Islet precursor cell (in vitro differentiated cells): ENCODE results near the gene MYOG.
A peak's percentile ranks its signal among the peaks of the same experiment; 100 is the strongest.

Experiments
- DNase-seq: peaks from one replicate; pipeline ENCODE4 v3.0.0-alpha.2; 2018

The MYOG gene

GRCh38 chr1:203085528-203086406, at the start of gene MYOG:
MYOG (minus strand) TSS chr1:203086012; CDS start chr1:203085961, 51 bp downstream.
- peak; percentile 48 for DNase-seq

DNA sequence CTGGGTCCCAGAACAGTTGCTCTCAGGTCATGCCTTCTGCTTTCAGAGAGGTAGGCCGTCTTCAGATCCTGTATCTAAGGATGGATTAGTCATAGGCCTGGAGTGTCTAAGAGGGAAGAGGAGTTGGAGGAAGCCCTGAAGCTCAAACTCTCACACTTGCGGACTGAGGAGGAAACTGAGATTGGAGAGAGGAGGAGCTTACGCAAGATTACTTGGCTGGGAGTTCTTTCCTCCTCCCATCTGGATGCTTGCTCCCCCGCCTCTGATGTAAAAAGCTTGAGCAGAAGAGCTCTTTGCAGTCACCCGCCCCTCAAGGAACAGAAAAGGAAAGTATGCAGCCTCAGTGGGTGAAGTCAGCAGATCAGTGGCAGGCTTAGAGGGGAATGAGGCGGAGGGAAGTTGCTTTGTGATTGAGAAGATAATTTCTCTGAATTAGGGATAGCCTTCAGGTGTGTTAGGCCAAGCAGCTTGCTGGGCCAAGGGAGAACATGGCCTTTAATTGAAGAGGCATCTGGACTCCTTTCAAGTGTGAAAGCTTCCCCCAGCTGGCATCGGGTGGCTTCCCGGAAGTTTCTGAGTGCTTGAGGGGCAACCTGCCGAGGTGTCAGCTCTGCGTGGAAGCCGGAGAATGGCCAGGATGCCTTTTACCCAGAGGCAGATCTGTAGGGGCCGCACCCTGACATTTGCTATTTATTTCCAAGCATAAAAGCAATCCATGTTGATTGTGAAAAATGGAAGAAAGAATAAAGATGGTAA, 48.3 kb upstream of the MYOG start:
- peak; percentile 84 for DNase-seq

- peak; percentile 47 for DNase-seq
Measured at GRCh38 chr1:203131548-203132200, 45.9 kb upstream of the MYOG start.

DNA sequence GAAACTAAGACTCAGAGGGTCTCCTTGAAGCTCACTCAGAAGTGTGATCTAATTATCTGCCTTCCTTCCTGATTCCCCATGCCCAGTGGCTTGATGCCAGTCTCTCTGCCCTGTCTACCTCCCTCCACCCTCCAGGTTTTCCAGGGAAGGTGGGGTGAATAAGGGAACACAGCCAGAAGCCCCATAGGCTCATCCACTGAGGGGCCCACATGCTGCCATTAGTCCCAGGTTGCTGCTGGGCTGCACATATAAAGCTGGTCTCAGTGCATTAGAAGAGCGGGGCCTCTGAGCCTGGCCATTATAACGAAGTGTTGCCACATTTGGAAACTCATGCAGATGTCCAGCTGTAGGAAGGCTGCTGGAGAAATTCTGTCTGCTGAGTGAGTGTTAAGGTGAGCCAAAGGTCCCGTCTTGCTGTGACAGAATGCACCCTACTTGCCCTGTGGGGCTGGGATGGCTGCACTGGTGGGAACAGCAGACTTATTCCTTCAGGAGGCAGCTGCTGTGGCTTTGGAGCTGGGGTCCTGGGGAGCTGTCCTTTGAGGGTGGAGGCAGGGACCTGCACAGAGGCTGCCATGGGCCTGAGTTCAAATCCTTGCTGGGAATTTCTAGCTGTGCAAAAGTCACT, 44.7 kb upstream of the MYOG start:
- peak; percentile 38 for DNase-seq

GRCh38 chr1:203129501-203130231, 43.9 kb upstream of the MYOG start:
- DNase-seq = peak; percentile 32

GRCh38 chr1:203128716-203129500, 43.1 kb upstream of the MYOG start:
- DNase-seq = peak; percentile 60

DNA sequence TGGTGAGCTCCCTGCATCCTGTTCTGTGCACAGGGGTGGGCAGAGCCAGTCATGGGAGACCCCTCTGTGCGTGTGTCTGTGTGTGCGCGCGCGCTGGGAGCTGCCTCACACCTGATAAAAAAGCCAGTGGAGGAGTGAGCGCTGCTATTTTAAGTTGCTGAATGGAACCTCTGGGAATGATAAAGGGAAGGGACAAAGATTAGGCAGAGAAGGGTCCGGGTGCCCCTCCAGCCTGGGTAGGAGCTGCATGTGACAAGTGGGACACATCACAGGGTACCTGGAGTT, 42.6 kb upstream of the MYOG start:
- no peak for DNase-seq

DNA sequence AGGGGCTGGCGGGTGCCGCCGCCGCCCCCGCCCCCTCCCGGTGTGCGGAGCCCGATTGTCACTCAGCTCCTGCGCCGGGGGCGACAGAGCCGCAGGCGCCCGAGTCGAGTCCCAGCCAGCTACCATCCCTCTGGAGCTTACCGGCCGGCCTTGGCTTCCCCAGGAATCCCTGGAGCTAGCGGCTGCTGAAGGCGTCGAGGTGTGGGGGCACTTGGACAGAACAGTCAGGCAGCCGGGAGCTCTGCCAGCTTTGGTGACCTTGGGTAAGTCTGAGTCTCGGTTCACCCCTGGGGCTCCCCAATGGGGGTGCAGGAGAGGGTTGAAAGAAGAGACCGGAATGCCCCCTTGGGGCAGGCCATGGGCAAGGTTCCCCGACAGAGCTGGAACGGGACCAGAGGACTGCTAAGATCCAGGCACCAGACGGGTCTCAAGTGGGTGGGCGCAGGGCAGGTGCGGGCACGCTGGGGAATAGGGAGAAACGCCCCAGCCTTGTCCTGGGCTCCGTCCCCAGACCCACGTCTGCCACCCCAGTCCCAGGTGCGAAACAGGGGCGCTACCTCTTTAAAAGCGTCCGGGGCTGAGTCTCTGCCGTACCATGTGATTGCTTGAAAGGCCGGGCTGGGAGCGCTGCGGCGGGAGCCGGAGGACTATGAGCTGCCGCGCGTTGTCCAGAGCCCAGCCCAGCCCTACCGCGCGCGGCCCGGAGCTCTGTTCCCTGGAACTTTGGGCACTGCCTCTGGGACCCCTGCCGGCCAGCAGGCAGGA, 42.0 kb upstream of the MYOG start, which contains the start of gene ADORA1:
Gene ADORA1, plus strand, starts transcription at position 61 of the 765 bp plus-strand sequence. CDS start 1,116 bp downstream, outside the sequence.
- peak; percentile 88 for DNase-seq

DNA sequence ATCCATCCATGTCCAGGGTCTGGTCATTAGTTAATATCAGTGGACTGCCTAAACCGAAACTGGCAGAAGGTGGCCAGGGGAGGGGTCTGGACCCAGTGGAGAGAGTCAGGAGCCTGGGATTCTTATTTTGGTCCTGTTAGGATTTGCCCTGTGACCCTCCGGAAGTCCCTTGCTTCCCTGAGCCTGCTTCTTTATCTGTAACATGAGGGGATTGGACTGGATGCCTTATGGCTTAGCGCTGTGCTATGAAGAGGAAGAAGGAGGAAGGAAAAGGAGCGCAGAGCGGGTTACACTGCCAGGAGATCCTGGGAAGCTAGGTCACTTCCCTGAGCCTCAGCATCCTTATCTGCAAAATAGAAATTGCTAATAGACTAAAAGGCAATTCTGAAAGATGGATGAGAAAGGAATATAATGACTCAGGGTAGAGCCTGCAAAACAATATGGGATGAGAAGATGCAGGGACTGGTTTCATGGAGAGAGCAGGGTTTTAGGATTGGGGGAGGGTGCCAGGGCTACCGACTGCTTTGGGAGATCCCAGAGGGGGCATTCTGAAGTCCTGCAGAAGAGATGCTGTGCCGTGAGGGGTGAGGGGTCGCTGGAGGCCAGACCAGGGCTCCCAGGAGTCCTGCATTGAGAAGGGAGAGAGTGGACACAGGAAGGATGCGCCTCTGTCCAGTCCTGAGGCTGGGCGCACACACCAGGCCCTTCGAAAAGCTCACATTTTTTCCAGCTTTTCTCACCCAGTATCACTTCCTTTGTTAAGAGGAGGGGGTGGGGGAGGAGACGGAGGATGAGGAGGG, 41.3 kb upstream of the MYOG start:
- DNase-seq = peak; percentile 45

DNA sequence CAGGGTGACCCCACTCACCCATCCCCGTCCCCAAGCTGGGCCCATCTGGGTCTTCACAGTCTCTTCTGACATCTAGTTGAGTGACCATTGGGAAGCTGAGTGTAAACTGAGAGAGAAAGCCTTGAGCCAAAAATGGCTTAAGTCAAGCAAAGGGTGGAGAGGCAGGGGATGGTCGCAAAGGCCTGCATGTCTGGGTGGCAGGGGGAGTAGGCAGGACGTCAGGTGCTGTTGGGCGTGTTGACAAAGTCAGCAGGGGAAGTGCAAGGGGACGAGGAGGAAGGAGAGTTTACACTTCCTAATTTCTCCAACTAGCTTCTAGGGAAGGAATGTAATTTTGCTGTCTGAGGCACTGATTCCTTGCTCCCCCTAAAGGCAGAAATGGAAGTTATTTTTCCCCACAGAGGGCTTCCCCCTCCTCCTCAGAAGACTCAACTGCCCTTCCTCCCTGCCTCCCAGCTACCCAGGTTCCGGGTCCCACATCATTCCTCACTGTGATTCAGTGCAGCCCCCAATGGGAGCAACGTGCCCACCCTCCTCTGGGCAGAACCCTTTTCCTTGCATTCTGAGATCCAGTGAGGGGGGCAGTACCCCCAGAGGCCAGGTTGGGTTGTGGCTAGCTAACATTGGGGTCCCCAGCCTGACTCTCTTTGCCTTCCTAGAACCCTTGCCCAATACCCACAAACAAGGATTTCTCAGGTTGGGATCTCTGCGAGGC, 40.5 kb upstream of the MYOG start:
- peak; percentile 70 for DNase-seq

DNA sequence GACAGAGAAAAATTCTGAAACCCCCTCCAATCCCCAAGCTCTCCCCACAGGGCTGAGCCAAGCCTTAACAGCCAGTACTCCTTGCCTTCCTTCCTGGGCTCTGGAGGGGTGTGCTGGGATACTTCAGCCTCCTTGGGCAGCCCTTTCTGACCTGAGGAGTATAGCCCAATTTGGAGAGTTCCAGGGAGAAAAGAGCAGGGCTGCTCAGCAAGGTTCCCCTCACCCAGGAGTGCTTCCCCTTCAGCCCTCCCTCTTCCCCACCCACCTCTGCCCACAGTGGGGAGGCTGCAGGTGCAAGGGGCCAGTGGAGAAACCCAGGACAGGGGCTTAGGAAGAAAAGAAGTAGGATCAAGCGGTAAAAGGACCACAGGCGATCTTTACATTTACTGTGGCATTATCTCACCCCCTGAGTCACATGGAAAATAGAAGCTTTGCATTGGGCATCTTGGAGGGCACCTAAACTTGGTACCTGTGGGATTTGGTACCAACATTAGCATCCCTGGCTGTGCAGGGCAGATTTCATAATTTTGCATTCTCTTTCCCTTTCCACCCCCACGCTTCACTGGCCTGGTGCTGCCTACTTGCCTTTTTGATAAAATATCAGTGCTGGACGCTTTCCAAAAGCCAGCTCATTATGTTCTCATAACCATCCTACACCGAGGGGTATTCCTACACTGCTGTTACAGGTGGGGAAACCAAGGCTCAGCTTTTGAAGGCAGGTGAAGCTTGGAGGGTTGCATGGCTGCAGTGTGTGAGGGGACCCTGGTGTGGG, 38.9 kb upstream of the MYOG start:
- DNase-seq = peak; percentile 25

DNA sequence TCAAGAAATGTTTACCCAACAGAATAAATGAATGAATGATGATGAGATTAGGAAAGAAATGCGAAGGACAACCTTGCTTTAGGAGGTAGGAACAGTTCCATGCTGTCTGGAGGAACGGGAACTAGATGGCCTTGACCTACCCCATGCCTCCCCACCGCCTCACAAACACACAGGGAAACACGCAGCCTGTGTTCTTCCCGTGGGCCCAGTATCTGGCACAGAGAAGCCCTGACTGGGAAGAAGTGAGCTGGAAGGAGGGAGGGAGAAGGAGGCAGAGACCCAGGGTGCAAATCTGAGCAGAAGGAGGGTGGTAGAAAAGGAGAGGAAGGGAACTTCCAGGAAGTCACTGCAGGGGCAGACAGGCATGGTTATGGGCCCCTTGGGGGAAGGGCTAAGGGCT, 38.2 kb upstream of the MYOG start:
- DNase-seq = peak; percentile 35

GRCh38 chr1:203122159-203122558, 36.3 kb upstream of the MYOG start:
- peak; percentile 22 for DNase-seq

DNA sequence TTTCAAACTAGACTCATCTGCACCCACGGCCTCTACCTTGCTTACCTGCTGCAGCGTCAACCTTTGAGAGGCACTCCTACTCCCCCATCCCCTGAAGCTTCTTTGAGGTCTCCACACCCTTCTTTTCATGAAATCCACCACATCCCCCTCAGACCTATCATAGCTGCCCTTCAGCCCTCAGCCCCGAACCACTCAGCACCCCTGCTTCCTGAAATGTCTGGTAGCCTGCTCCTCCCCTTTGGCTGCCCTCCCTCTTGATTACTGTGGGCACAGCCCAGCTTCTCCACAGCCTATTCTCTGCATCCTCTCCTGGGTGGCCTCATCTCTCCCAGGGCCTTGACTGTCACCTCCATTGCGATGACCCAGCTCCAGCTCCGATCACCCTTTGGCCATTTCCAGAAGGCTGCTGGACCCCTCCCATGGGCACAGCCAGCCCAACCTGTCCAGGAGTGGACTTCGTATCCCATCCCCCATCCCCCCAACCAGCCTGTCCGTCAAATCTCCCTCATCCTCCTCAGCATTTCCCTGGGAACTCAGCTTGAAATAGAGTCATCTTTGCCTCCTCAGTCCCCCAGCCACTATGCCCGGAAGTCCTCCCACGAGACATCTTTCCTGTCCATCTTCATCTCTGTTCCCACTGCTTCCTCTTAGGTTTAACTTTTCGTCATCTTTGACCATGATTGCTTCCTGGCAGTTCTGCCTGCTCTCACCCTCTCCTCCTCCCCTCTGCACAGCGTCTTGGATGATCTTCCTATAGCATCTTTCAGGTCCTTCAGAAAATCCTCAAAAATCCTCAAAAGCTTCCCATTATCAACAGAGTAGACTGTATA, 35.6 kb upstream of the MYOG start:
- DNase-seq = peak; percentile 19

DNA sequence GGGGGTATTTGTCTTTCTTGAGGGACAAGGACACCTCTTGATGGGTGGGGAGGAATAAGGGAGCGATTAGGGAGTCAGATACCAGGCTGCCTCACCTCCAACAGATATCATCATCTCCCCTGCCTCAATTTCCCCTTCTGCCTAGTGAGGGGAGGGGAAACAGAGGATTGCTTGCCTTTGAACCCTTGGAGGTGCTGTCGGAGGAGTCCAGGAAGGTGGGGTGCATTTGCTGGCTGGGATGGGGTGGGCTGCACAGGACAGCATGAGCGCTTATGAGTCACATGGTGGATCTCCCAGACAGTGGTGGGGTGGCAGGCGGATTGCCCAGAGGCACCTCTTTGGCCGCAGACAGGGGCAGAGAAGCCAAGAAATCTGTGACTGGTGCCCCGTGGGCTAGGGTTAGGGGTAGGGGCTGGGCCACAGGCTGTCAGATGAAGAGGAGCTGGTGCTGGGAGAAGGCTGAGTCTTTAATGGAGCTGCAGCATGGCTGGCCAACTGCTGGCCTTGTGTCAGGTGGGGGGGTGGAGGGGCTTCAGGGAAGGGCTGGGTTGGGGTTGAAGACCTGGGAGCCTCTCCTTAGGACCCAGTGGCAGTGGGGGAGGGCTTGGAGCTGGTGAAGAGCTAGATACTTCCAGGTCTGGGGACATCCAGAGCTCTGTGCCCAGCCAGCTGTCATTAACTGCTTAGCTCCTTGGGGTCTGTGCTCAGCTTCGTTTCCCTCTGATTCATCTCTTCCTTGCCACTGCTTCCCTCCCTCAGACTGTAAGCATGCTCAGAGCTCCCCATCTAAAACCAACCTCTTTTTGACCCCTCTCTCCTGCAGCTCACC, 34.7 kb upstream of the MYOG start:
- DNase-seq = peak; percentile 43
